Astrocyte (in vitro differentiated cells and primary cell): ENCODE data around the gene LRRK1. TPM values are rescaled to one million over a fixed set of nuclear protein-coding genes. Genes with fewer than 3 reads are reported as not detected.
A peak's percentile ranks its signal among the peaks of the same experiment; 100 is the strongest.

Experiments used
- DNase-seq: peaks from one replicate; pipeline ENCODE4 v3.0.0-alpha.2; 2010; ENCODE audit warnings: low read depth
- FAIRE-seq: peaks from 2 replicates; lab custom pipeline; 2011; peaks lifted over from hg19 to GRCh38; lab: Jason Lieb, UNC
- H2AFZ ChIP-seq: 2 replicates; pipeline ENCODE4 v1.6.0; 2012; ENCODE audit warnings: low read depth, low read length, inconsistent platforms
- H3K27ac ChIP-seq: 2 replicates; pipeline ENCODE4 v1.5.1; 2011; ENCODE audit warnings: low read depth, low read length, inconsistent platforms
- H3K27me3 ChIP-seq: 2 replicates; pipeline ENCODE4 v1.6.0; 2011; ENCODE audit warnings: low read length, inconsistent platforms; ENCODE audit not compliant: insufficient read depth
- H3K36me3 ChIP-seq: 2 replicates; pipeline ENCODE4 v1.5.1; 2011; ENCODE audit warnings: low read length, inconsistent platforms; ENCODE audit not compliant: insufficient read depth
- H3K4me1 ChIP-seq: 2 replicates; pipeline ENCODE4 v1.5.1; 2011; ENCODE audit warnings: low read length, inconsistent platforms; ENCODE audit not compliant: insufficient read depth
- H3K4me2 ChIP-seq: 2 replicates; pipeline ENCODE4 v1.6.0; 2012; ENCODE audit warnings: low read length, inconsistent platforms
- H3K4me3 ChIP-seq: 2 replicates; pipeline ENCODE4 v1.5.1; 2011; ENCODE audit warnings: low read depth, mild to moderate bottlenecking, low read length, inconsistent platforms; ENCODE audit not compliant: insufficient read depth
- H3K79me2 ChIP-seq: 2 replicates; pipeline ENCODE4 v1.6.0; 2012; ENCODE audit warnings: mild to moderate bottlenecking, low read length, inconsistent platforms; ENCODE audit not compliant: insufficient read depth
- H3K9ac ChIP-seq: 2 replicates; pipeline ENCODE4 v1.6.0; 2012; ENCODE audit warnings: mild to moderate bottlenecking, low read length, inconsistent platforms
- H3K9me3 ChIP-seq: 2 replicates; pipeline ENCODE4 v1.5.1; 2012; ENCODE audit warnings: low read depth, mild to moderate bottlenecking, low read length, inconsistent platforms; ENCODE audit not compliant: insufficient read depth
- H4K20me1 ChIP-seq: 2 replicates; pipeline ENCODE4 v1.6.0; 2012; ENCODE audit warnings: low read length, inconsistent platforms; ENCODE audit not compliant: insufficient read depth
- H3K27ac Mint-ChIP-seq: one replicate; pipeline ENCODE4 v1.8.0; 2021; ENCODE audit warnings: mild to moderate bottlenecking, mixed read lengths; ENCODE audit not compliant: unreplicated experiment
- H3K27me3 Mint-ChIP-seq: one replicate; pipeline ENCODE4 v1.8.0; 2021; ENCODE audit warnings: low read depth, mixed read lengths; ENCODE audit not compliant: unreplicated experiment
- H3K36me3 Mint-ChIP-seq: one replicate; pipeline ENCODE4 v1.8.0; 2021; ENCODE audit warnings: low read depth, mixed read lengths; ENCODE audit not compliant: unreplicated experiment
- H3K4me1 Mint-ChIP-seq: one replicate; pipeline ENCODE4 v1.8.0; 2021; ENCODE audit warnings: low read depth, mixed read lengths; ENCODE audit not compliant: unreplicated experiment
- H3K4me3 Mint-ChIP-seq: one replicate; pipeline ENCODE4 v1.8.0; 2021; ENCODE audit warnings: mild to moderate bottlenecking, moderate library complexity, mixed read lengths; ENCODE audit not compliant: unreplicated experiment
- H3K9me3 Mint-ChIP-seq: one replicate; pipeline ENCODE4 v1.8.0; 2021; ENCODE audit warnings: mild to moderate bottlenecking, mixed read lengths; ENCODE audit not compliant: unreplicated experiment
- EZH2 ChIP-seq: IDR thresholded peaks from 2 replicates; pipeline ENCODE4 v1.6.1; 2012; ENCODE audit warnings: mild to moderate bottlenecking, low read length, inconsistent platforms; ENCODE audit not compliant: insufficient read depth
- total RNA-seq: library from RNA; stranded (reverse); gene quantifications from 2 replicates; pipeline ENCODE4 v1.2.1, GENCODE V29; 2021
- TF ChIP-seq, protein P1 (sequence below): IDR thresholded peaks from 2 replicates; pipeline ENCODE4 v1.5.1; 2011; ENCODE audit warnings: low read depth, mild to moderate bottlenecking, inconsistent platforms, low read length, moderate library complexity; ENCODE audit not compliant: insufficient read depth

Gene LRRK1
- total RNA-seq, 1 donor from 2014 or later: 0.41 TPM

DNA sequence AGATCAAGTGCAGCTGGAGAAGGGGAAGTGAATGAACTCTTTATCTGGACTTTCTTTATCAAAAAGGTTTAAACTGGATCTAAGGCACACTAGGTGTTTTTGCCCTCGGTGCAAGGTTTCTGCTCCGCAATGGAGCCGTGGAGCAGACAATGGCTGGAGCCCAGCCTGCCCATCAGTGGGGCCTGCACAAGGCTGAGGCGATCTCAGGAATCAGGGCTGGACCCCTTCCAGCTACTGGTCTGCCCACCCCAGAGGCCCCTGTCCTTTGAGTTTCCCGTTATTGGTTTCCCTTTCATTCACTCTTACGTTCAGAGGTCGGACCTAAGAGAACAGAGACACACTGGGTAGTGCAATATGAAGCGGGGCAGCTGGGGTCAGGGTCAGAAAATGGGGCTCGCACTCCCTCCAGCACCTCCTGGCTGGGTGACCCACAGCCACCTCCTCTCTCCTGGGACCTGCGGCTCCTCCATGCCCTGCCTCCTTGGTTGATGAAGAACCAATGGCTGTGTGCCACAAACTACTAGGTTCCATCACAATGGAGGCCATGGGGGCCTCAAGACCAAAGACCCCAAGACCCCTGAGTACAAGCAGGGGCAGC is 168.1 kb downstream of the LRRK1 start:
- Mint-ChIP-seq H3K4me1 (peaks cover 10% of the 10 kb centered on the region), H3K4me3 (no peak overlapping the region), H3K27me3 (peaks cover 28% of the 10 kb centered on the region), H3K9me3 (no peaks in the 10 kb centered on the region), H3K36me3 (no peaks in the 10 kb centered on the region), H3K27ac (no peak overlapping the region)
- Histone ChIP-seq H2AFZ (no peak overlapping the region), H3K9me3 (no peaks in the 10 kb centered on the region), H3K4me3 (no peak overlapping the region), H3K4me1 (peaks cover 16% of the 10 kb centered on the region), H3K36me3 (no peaks in the 10 kb centered on the region), H3K27me3 (peaks cover 4% of the 10 kb centered on the region), H3K9ac (no peak overlapping the region), H3K79me2 (no peaks in the 10 kb centered on the region), H4K20me1 (no peaks in the 10 kb centered on the region), H3K27ac (no peak overlapping the region), H3K4me2 (no peak overlapping the region)
- no peak for TF ChIP-seq EZH2
- TF ChIP-seq, protein P1, sequence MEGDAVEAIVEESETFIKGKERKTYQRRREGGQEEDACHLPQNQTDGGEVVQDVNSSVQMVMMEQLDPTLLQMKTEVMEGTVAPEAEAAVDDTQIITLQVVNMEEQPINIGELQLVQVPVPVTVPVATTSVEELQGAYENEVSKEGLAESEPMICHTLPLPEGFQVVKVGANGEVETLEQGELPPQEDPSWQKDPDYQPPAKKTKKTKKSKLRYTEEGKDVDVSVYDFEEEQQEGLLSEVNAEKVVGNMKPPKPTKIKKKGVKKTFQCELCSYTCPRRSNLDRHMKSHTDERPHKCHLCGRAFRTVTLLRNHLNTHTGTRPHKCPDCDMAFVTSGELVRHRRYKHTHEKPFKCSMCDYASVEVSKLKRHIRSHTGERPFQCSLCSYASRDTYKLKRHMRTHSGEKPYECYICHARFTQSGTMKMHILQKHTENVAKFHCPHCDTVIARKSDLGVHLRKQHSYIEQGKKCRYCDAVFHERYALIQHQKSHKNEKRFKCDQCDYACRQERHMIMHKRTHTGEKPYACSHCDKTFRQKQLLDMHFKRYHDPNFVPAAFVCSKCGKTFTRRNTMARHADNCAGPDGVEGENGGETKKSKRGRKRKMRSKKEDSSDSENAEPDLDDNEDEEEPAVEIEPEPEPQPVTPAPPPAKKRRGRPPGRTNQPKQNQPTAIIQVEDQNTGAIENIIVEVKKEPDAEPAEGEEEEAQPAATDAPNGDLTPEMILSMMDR: no peak
- DNase-seq: no peak
- no peak for FAIRE-seq

DNA sequence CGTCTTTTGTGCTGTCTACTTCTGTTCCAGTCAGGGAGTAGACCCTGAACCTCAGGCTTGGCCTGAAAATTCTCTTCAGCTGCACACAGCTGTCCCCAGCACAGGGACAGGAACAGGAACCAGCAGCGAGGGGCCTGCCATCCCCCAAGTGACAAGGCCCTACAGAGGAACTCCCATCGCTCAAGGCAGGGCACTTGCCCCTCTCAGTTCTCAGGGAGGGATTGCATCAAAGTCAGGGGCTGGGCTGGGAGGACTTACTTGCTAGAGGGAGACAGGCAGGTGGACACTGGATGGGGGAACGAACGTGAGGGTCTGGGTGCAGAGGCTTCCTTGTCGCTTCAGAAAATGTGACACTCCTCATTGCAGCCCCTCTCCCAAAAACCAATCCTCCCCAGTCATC is 169.1 kb downstream of the LRRK1 start:
- H3K79me2 ChIP-seq: no peaks in the 10 kb centered on the region
- Mint-ChIP-seq H3K36me3 (no peaks in the 10 kb centered on the region), H3K4me1 (peaks cover 10% of the 10 kb centered on the region), H3K4me3 (no peak overlapping the region), H3K27ac (no peak overlapping the region), H3K9me3 (no peaks in the 10 kb centered on the region), H3K27me3 (peaks cover 22% of the 10 kb centered on the region)
- H2AFZ ChIP-seq: no peak overlapping the region
- H3K9me3 ChIP-seq: no peaks in the 10 kb centered on the region
- no peaks in the 10 kb centered on the region for H3K36me3 ChIP-seq
- H3K9ac ChIP-seq: no peak overlapping the region
- H3K4me3 ChIP-seq: no peak overlapping the region
- peaks cover 3% of the 10 kb centered on the region for H3K27me3 ChIP-seq
- FAIRE-seq (no peak), DNase-seq (no peak)
- no peaks in the 10 kb centered on the region for H4K20me1 ChIP-seq
- TF ChIP-seq, protein P1: no peak
- no peak for TF ChIP-seq EZH2
- no peak overlapping the region for H3K4me2 ChIP-seq
- peaks cover 19% of the 10 kb centered on the region for H3K4me1 ChIP-seq
- H3K27ac ChIP-seq: no peak overlapping the region

GRCh38 chr15:101088788-101089578 is 169.8 kb downstream of the LRRK1 start:
- H3K4me2 ChIP-seq: peak overlapping the region; percentile 52
- no peaks in the 10 kb centered on the region for H3K9me3 ChIP-seq
- no peaks in the 10 kb centered on the region for H3K36me3 ChIP-seq
- H4K20me1 ChIP-seq: no peaks in the 10 kb centered on the region
- Mint-ChIP-seq H3K4me1 (peaks cover 10% of the 10 kb centered on the region), H3K36me3 (no peaks in the 10 kb centered on the region), H3K27me3 (peaks cover 16% of the 10 kb centered on the region), H3K4me3 (no peak overlapping the region), H3K9me3 (no peaks in the 10 kb centered on the region), H3K27ac (no peak overlapping the region)
- H3K9ac ChIP-seq: no peak overlapping the region
- TF ChIP-seq, protein P1: peak; percentile 63
- TF ChIP-seq EZH2: no peak
- H3K27me3 ChIP-seq: no peaks in the 10 kb centered on the region
- H3K27ac ChIP-seq: no peak overlapping the region
- peaks cover 19% of the 10 kb centered on the region for H3K4me1 ChIP-seq
- no peak overlapping the region for H2AFZ ChIP-seq
- no peaks in the 10 kb centered on the region for H3K79me2 ChIP-seq
- DNase-seq (no peak), FAIRE-seq (no peak)
- H3K4me3 ChIP-seq: no peak overlapping the region
